ENCODE results near the gene OLFML2A. TPM values are rescaled to one million over a fixed set of nuclear protein-coding genes. Genes with fewer than 3 reads are reported as not detected.

Gene OLFML2A
- total RNA-seq, 1 donor, result 29.7 TPM

GRCh38 chr9:124808246-124808956 lies 31.5 kb downstream of the OLFML2A start:
- Histone ChIP-seq H3K36me3 (ENCODE audit: insufficient read depth, low read length) (no peaks in the 10 kb centered on the region), H3K9me3 (ENCODE audit: low read depth, low read length) (no peaks in the 10 kb centered on the region), H3K4me2 (ENCODE audit: insufficient read depth, low read length) (no peak overlapping the region), H3K79me2 (ENCODE audit: insufficient read depth, low read length) (no peaks in the 10 kb centered on the region), H3K4me3 (ENCODE audit: insufficient read depth, low read length) (no peak overlapping the region), H4K20me1 (ENCODE audit: insufficient read depth, low read length) (no peaks in the 10 kb centered on the region), H3K4me1 (ENCODE audit: insufficient read depth, low read length) (peaks cover 25% of the 10 kb centered on the region), H2AFZ (ENCODE audit: low read length) (no peak overlapping the region), H3K27ac (ENCODE audit: low read depth, low read length) (no peak overlapping the region), H3K27me3 (ENCODE audit: insufficient read depth, low read length) (no peaks in the 10 kb centered on the region)
- no peak for DNase-seq (ENCODE audit: insufficient read length, low spot score, missing footprints)
- no peak for TF ChIP-seq CTCF (IDR thresholded peaks at IDR 0.05; ENCODE audit: extremely low read depth, low read depth, low read length)

DNA sequence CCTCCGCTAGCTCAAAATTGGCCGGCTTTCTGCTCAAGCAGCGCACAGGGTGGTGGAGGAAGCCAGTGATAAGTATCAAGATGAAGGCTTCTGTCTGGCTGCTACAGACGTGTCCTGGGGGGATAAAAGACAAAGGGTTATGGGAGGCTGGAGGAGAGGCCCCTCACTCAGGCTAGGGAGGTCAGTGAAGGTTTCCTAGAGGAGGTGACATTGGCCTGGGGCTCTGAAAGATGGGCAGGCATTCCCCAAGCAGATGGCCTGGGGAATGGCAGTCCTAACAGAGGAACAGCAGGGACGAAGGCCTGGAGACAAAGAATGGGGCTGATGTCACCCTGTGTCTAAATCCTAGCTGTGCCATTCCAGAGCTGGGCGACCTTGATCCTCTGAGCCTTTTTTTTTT lies 32.3 kb downstream of the OLFML2A start:
- Histone ChIP-seq H3K4me3 (ENCODE audit: insufficient read depth, low read length) (no peak overlapping the region), H2AFZ (ENCODE audit: low read length) (no peak overlapping the region), H4K20me1 (ENCODE audit: insufficient read depth, low read length) (no peaks in the 10 kb centered on the region), H3K79me2 (ENCODE audit: insufficient read depth, low read length) (no peaks in the 10 kb centered on the region), H3K27me3 (ENCODE audit: insufficient read depth, low read length) (no peaks in the 10 kb centered on the region), H3K36me3 (ENCODE audit: insufficient read depth, low read length) (no peaks in the 10 kb centered on the region), H3K9me3 (ENCODE audit: low read depth, low read length) (no peaks in the 10 kb centered on the region), H3K27ac (ENCODE audit: low read depth, low read length) (no peak overlapping the region), H3K4me2 (ENCODE audit: insufficient read depth, low read length) (no peak overlapping the region), H3K4me1 (ENCODE audit: insufficient read depth, low read length) (peaks cover 27% of the 10 kb centered on the region)
- no peak for DNase-seq (ENCODE audit: insufficient read length, low spot score, missing footprints)
- no peak for TF ChIP-seq CTCF (IDR thresholded peaks at IDR 0.05; ENCODE audit: extremely low read depth, low read depth, low read length)

GRCh38 chr9:124809741-124810500 lies 33.0 kb downstream of the OLFML2A start:
- no peak overlapping the region for H3K27ac ChIP-seq (ENCODE audit: low read depth, low read length)
- no peaks in the 10 kb centered on the region for H3K27me3 ChIP-seq (ENCODE audit: insufficient read depth, low read length)
- no peak overlapping the region for H3K4me3 ChIP-seq (ENCODE audit: insufficient read depth, low read length)
- no peak for DNase-seq (ENCODE audit: insufficient read length, low spot score, missing footprints)
- no peak for TF ChIP-seq CTCF (IDR thresholded peaks at IDR 0.05; ENCODE audit: extremely low read depth, low read depth, low read length)
- no peaks in the 10 kb centered on the region for H4K20me1 ChIP-seq (ENCODE audit: insufficient read depth, low read length)
- no peaks in the 10 kb centered on the region for H3K79me2 ChIP-seq (ENCODE audit: insufficient read depth, low read length)
- H2AFZ ChIP-seq (ENCODE audit: low read length), result no peak overlapping the region
- no peaks in the 10 kb centered on the region for H3K9me3 ChIP-seq (ENCODE audit: low read depth, low read length)
- no peaks in the 10 kb centered on the region for H3K36me3 ChIP-seq (ENCODE audit: insufficient read depth, low read length)
- no peak overlapping the region for H3K4me2 ChIP-seq (ENCODE audit: insufficient read depth, low read length)
- H3K4me1 ChIP-seq (ENCODE audit: insufficient read depth, low read length), result peaks cover 27% of the 10 kb centered on the region

- Histone ChIP-seq H3K79me2 (ENCODE audit: insufficient read depth, low read length) (no peaks in the 10 kb centered on the region), H3K27ac (ENCODE audit: low read depth, low read length) (peak overlapping the region; percentile 91), H3K4me3 (ENCODE audit: insufficient read depth, low read length) (peak overlapping the region; percentile 19), H2AFZ (ENCODE audit: low read length) (peak overlapping the region; percentile 59), H4K20me1 (ENCODE audit: insufficient read depth, low read length) (no peaks in the 10 kb centered on the region), H3K4me1 (ENCODE audit: insufficient read depth, low read length) (peaks cover 27% of the 10 kb centered on the region), H3K4me2 (ENCODE audit: insufficient read depth, low read length) (peak overlapping the region; percentile 13), H3K9me3 (ENCODE audit: low read depth, low read length) (no peaks in the 10 kb centered on the region), H3K27me3 (ENCODE audit: insufficient read depth, low read length) (no peaks in the 10 kb centered on the region), H3K36me3 (ENCODE audit: insufficient read depth, low read length) (no peaks in the 10 kb centered on the region)
- TF ChIP-seq CTCF (IDR thresholded peaks at IDR 0.05; ENCODE audit: extremely low read depth, low read depth, low read length), result no peak
- DNase-seq (ENCODE audit: insufficient read length, low spot score, missing footprints), result peak; percentile 93
These were observed 33.9 kb downstream of the OLFML2A start for GRCh38 chr9:124810663-124811355.
